NCI-H2196 treated with DMSO at 0.1 percent for 48 hours (cell line): ENCODE measurements around the gene PPP1CA.
A peak's percentile ranks its signal among the peaks of the same experiment; 100 is the strongest.

Experiments used
- DNase-seq: peaks from one replicate; lab custom pipeline; 2025; ENCODE audit not compliant: unreplicated experiment; lab: John Stamatoyannopoulos, UW

Gene PPP1CA

DNA sequence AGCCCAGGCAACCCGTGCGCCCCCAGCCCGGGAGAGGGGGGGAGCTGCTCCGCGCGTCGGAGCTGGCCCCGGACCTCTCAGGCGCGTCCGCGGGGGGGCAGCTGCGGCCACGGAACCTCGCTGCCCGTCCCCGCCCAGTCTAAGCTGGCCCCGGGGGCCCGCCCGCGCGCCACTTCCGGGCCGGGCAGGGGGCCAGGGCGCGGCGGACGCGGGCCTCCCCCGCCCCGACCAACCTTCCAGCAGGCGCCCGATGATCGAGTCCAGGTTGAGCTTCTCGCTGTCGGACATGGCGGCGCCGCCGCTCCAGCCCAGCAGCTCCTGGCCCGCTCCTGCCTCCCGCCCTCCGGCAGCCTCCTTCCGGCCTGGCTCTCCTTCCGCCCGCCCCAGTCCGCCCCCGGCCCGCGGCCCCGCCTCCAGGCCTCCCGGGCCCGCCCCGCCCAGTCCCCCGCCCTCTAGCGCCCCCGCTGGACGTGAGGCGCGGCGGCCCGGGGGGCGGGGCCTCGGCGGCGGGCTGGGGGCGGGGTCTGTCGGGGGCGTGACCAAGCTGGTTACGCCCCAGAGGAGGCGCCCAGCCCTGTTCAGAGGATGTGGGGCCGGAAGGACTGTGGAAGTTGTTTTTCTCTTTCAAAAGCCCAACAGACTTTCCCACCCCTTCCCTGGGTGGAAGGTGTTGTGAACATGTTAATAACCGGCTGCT is at the start of gene PPP1CA:
Gene PPP1CA, minus strand, starts transcription at position 364 of the 697 bp plus-strand sequence. Its CDS starts 76 bp downstream, at position 288.
- peak; percentile 76 for DNase-seq

DNA sequence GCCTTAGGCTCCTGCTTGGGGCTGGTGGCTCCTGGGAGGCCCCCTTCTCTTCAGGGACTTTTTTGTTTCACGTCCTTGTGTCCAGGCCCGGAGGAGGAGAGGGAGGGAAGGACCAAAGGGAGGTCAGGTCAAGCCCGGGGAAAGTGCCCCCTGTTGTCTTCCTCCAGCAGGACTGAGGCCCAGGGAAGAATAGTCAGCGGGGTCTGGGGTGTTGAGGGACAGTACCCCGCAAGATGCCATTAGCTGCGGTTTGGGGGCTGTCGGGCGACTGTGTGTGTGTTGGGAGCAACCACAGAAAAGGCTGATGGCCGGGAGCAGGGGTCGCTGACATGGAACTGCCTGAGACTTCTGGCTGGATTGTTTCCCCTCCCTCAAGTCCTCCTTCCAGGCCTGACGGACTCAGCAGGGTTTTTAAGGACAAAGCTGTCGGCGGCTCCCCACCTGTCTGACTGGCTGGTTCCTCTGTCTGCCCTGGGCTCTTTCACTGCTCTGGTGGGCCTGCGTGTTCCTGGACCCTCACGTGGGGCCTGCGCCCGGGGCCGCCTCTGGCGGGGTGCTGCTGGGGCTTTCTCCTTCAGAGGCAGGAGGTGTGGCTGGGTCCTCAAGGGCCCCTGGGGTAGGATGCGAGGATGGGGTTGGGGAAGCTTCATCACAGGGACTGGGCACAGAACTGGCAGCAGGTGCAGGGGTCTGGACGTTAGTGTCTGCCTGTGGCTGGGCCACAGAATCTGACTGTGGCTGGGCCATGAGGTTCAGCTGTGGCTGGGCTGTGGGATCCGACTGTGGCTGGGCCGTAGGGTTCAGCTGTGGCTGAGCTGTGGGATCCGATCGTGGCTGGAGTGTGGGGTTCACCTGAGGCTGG is 49.4 kb upstream of the PPP1CA start:
- DNase-seq, result no peak

DNA sequence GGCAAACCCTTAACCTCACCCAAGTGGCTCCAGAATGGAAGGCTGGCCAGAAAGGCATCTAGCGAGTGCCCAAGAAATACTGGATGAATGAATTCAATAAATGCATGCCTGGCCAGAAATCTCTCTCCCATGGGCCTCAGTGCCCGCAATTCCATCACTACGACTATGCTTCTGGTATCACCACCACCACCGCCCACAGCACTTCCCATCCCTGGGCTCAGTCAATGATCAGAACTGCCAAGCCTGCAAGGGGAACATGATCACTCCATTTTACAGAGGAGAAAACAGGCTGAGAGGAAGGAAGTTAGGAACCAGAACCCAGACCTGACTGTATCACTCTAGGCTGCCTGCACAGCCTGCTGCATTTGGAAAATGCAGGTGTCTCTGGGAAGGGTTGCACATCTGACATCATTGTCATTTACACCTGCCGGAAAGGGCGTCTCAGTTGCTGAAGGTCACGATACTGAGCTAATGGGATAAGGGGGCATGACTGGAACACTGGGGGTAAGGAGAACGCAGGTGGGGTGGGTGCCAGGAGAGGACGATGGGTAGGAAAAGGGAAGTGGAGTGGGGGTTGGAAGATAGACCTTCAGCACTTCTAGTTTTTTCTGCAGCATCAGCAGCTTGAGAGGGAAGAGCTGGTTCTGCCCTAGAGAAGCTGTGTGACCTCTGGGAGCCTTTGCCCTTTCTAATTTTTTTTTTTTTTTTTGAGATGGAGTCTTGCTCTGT is 47.6 kb upstream of the PPP1CA start:
- DNase-seq, result no peak

DNA sequence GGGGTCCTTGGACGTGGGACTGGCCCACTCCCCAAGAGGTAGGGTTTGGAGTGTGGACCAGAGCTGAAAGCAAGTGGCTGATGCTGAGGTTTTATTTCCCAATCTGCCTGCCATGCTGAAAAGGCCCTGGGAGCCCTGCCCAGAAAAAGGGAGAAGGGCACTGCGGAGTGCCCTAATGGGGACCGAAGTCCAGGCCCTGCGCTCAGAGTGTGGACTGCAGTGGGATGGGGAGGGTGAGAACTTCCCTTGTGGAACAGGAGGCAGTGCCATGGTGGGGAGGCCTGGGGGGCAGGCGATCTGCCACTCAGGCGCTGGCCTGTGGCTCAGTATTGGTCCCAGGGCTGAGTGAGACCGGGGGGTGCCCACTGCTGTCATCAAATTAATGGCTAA is 46.6 kb upstream of the PPP1CA start:
- no peak for DNase-seq

DNA sequence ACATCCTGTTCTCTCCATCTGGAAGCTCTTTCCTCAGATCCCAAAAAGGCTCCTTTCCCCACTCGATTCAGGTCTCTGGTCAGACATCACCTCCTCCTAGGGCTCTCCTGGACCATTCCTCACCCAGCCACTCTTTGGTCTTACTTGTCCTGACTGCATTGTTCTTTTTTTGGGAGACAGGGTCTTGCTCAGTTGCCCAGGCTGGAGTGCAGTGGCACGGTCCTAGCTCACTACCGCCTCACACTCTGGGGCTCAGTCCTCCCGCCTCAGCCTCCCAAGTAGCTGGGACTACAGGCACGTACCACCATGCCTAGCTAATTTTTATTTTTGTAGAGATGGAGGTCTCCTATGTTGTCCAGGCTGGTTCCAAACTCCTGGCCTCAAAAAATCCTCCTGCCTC is 43.9 kb upstream of the PPP1CA start:
- DNase-seq, result no peak

DNA sequence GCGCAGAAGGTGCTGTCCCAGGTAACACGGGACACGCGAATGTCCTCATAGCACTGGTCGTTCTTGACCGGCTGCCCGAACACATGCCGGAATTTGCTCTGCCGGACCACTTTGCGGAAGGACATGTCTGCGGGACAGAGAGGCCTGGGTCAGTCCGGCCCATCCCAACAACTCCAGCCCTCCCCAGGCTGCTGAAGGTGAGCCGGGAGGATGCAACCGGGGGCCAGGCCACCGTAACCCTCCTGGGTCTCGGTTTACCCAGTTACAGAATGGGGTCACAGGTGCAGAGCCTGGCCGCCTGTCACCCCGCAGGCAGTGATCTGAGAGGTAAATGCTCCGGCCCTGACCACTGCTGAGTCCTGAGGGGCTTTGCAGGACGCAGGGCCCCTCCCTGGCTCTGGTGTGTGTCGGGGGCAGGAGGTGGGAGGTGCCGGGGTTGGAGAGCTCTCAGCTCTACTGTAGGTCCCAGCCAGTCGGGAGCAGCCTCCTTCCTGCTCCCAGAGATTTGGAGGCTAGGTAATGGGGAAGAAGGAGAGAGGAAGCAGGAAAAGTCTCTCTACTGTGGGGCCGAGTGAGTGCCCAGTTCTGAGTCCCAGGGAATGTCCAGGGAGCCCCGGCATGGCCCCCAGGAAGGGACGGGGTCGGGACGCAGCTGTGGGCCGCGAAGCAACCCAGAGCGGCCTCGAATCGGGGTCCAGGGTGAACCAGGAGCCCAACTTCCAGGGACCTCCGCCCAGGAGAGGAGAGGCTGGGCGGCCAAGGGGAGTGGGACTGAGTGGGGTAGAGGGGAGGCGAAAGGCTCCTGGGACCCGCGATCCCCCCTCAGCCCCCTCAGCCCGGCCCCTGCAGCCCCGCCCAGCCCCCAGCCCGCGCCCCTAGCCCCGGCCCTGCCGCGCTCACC is 41.1 kb upstream of the PPP1CA start:
- no peak for DNase-seq

DNA sequence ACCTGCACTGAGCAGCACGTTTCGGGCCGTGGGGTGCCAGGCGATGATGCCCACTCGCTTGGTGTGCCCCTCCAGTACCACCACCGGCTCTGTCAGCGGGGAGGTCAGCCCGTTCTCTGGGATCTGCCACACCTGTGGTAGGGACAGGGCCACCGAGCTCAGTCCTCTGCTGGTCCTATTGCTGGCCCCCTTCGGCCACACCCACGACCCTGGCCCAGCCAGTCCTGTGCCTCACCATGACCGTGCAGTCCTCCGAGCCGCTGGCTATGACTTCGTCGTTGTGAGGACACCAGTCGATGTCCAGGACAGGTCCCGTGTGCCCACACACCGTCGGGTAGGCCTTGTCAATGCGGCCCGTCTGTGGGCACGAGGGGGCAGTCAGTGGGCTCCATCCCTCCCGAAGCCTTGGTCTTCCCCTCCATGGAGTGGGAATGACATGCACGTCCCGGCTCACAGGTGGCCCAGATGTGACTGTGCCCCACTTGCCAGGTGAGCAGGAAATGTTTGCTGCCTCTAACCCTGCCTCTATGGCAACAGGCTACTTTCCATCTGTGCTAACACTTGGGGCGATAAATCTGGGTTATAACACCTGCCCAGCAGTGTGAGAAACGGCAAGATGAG is 40.2 kb upstream of the PPP1CA start:
- no peak for DNase-seq

DNA sequence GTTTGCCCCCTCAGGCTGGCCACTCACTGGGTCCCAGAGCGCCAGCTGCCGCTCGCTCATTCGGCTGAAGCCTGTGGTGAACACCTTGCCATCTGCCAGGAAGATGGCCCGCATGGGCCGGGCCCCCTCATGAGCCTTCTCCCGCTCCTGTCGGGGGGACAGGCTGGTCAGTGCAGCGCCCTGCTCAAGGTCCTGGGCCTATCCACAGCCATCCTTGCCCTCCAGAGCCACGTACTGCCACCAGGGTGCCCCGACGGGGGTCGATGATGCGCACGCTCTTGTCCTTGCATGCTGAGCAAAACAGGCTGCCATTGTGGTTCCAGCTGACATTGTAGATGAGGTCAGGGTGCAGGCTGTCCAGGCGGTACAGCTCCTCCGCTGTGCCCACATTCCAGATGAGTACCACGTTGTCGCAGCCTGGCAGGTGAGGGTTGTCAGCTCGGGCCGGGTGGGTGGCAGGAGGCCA is 39.5 kb upstream of the PPP1CA start:
- no peak for DNase-seq

DNA sequence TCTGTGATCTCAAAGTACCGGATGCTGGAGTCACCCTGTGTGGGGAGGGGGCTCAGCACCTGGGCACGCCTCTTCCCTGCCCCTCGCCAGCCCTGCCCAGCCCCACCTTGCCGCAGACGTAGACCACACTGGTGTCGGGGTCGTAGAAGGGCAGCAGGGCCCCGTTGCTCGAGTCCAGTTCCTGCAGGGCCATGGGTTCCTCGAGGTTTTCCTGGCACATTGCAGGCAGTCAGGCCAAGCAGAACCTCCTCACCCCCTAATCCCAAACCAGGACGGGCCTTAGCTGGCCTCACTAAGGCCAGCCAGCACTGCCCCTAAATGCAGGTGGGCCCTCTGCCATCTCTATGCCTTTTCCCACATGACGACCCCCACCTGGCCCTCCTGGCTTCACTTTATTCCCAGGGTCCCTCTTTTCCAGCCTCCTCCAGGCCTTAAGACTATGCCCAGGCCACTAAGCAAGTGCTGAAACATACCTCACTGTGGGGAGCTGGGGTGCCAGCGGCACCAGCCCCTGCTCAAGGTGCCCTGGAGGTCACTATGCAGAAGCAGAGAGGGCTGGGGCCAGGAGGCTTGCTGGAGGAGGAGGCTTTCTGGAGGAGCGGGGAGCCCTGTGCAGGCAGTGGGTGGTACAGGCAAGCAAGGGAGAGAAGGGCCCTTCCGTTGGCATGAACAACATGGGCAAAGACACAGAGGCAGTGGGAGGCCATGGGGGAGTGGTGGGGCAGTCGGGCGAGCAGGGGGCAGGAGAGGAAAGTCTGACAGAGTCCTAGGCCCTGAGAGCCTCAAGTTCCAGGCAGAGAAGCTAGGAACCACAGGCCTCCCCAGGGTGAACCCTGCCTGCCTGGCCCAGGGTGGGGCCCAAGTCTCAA is 38.8 kb upstream of the PPP1CA start:
- DNase-seq, result no peak

DNA sequence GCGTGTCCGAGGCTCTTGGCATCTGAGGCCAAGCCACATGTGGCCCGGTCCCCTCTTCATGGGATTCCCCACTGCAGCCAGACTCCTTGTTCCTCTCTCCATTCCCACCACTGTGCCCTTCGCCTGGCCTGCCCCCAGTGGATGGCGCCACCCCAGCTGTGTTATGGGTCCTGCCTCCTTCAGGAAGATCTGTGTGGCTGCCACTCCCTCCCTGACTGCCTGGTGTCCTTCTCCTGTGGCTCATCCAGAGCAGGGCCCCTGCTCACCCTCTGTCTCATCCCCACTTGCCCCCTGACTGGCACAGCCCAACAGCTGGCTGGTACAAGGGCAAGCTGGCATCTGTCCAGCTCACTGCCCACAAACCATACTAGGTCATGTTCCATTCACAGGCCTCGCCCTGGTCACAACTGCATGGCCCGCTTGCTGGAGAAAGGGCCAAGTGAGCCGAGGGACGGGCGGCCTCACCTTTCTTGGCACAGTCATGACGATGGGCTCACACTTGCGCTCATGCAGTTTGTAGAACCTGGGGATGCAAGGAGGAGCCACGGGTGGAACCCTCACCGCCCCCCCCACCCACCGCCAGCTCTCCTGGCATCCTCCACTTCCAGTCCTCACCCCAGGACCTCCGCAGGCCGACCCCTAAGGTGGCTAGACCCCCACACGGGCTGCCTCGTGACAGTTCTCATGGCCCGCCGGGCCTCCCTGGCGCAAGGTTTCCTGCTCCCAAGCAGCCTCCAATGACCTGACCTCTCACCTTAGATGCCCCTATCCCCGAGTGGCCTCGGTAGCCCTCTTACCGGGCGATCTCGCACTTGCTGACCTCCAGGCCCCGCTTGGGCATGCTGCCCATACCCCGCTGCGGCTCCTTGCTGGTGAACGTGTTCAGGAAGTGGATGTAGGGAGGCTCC is 37.9 kb upstream of the PPP1CA start:
- peak; percentile 45 for DNase-seq

DNA sequence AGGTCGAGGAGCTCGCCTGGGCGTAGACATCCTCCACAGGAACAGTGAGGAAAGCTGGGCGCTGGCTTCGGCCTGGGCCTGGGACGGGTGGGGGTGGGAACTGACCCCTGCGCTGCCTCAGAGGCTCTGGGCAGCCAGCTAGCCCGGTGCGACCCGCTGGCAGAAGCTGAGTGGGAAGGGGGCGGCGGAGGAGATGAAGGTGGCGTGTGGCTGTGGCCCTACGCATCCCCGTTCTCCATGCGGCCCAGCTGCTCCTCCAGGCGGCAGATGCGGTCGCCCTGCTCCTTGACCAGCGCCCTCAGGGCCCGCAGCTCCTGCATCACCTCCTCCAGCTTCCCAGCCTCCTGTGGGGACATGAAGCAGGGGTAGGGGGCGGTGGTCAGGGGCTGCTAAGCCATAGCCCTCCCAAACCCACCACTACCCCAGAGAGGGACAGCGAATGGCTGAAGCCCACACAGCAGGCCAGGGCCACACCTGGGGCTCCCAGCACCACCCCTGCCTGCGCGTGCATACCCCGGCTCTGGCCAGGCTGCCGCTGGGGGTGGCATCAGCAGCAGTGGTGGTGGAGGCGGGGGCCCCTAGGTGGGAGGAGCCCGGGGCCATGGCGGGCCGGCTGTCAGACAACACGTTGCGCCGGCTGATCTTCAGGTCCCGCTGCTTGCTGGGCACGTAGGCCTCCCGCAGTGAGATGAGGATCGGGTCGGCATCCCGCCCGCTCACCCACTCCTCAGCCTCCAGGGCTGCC is 36.7 kb upstream of the PPP1CA start:
- DNase-seq, result no peak

DNA sequence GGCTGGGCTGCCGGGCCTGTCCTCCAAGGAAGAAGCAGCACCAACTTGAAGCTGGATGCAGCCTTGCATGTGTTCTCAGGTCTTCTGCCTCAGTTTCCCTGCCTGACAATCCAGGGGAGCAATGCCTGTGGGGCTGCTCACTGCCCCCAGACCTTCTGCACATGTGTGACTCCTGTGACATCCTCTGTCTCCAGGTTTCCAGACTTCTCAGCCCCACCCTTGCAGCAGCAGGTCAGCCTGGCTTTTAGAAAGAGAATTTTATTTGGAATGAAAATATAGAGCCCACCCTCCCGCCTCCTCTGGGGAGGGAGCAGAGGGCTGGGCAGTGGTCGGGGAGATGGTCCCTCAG is 36.1 kb upstream of the PPP1CA start:
- no peak for DNase-seq

DNA sequence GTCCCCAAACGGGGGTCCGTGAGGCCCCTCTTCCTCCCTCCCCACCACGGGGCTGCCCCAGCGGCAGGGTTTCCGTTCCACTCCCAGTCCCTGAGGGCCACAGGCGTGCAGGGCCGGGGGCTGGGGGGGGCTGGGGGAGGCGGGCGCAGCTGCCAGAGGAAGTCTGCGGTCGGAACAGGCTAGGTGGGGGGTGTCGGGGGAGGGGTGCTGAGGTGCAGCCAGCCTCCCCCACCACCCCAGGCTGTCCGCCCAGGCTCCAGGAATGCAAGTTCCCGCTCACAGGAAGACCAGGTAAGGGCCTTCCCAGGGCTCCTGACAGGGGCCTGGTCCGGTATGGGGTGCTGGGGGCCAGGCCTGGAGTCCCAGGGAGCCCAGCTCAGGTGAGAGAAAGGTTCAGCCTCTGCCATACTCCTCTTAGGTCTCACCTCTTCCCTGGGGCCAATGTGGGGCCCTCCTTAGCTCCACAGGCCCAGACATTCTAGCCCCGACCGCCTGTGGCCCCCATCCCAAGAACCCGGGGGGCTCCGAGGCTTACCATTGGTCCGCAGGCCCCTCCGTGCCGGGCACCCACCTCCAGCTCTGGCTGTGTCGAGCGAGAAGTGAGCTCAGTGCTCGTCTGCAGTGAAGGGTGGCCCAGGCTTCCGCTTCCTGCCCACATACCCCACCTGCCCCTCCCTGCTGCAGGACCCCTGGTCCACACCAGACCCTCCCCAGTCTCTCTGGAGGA is 35.6 kb upstream of the PPP1CA start, which contains the start of gene PTPRCAP:
Gene PTPRCAP, minus strand, starts transcription at position 601 of the 727 bp plus-strand sequence. Its CDS starts 63 bp downstream, at position 538.
- DNase-seq, result no peak

DNA sequence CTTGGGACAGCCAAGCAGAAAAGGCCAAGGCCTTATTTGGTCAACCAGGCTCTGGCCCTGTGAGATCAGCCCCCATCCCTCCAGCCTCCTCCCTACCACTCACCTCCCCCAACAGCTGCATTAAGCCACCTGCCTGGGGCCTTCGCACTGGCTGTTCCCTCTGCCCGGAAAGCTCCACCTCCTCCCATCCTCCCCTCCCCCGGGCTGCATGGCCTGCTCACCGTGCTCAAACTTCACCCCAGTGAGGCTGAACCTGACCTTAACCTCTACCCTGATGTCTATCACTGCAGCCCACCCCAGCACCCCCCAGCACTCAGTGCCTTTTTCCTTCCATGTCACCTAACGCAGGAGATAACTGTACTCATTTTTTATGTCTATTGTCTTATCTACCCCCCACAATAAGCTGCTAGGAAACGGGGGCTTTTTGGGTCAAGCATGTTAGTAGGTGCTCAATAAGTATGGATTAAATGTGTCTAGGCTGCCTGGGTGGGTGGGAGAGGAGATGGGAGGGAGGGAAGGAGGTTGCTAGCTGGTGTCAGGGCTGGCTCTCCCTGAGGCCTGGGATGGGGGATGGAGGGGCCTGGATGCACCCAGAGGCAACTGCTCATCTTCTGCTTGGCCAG is 34.9 kb upstream of the PPP1CA start:
- no peak for DNase-seq

DNA sequence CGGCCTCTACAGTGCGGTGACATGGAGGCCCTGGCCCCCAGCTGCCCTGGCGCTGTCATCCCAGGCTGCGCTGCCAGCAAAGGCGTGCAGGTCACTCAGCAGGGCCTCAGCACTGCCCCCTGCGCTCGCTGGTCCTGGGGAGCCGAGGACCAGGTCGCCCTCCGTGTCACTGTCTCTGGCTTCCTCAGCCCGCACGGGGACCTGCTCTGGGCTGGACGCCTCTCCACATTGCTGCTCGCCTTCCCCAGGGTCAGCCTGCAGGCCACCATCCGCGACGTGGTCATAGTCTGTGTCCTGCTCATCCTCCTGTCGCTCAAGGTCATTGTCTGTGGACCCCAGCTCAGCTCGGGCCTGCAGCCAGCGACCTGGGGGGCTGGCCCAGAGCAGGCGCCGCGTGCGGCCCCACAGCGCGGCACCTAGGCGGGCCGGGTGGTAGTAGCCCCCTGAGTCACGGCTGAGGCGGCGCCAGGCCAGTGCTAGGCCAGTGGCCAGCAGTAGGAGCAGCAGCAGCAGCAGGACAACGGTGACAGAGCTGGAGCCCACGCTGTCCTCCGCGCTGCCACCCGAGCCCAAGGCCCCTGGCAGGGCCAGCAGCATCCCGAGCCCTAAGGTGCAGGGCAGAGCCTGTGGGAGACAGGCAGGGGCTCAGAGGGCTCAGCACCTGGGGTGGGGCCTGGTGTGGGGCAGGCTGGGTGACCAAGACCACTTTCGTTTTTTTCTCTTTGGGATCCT is 34.2 kb upstream of the PPP1CA start:
- DNase-seq, result no peak
